CD4-positive, alpha-beta T cell (primary cell): ENCODE measurements around the gene STX18. TPM values are rescaled to one million over a fixed set of nuclear protein-coding genes. Genes with fewer than 3 reads are reported as not detected.

Source experiments
- ATAC-seq: fragments of 200-7000 bp; cut with Tn5 transposase; one replicate; pipeline ENCODE4 v1.10.0; 2022; ENCODE audit warnings: mild to moderate bottlenecking; ENCODE audit not compliant: poor library complexity
- CTCF ChIA-PET: fragments of 350-600 bp; sonication (Branson Sonifier 250); formaldehyde crosslinking; loops from one replicate; lab custom pipeline; 2021; ENCODE audit warnings: antibody characterized with exemption, inconsistent platforms; lab: Charles Lee
- POLR2A ChIA-PET: fragments of 350-600 bp; sonication (Branson Sonifier 250); formaldehyde crosslinking; loops from one replicate; lab custom pipeline; 2021; ENCODE audit warnings: antibody characterized with exemption, inconsistent platforms; lab: Charles Lee
- DNase-seq, 14 experiments: peaks; one replicate each; pipeline ENCODE4 v3.0.0-alpha.2; 2013 to 2020; ENCODE audit warnings: mixed read lengths in 2 of 14
- H3K27ac ChIP-seq, 2 donors: one replicate each; pipeline versions ENCODE4 v1.5.1 to v1.7.0; 2013; ENCODE audit warnings: low read length in 2 of 2, low read depth in 1 of 2, mild to moderate bottlenecking in 1 of 2
- H3K27me3 ChIP-seq, 2 experiments: 1 replicate in 1 of 2; 2 replicates in 1 of 2; pipeline versions ENCODE4 v1.6.1 to v1.7.0; 2013; ENCODE audit warnings: low read length in 2 of 2, control low read depth in 1 of 2, mild to moderate bottlenecking in 1 of 2, moderate library complexity in 1 of 2; ENCODE audit not compliant: insufficient read depth in 2 of 2, control insufficient read depth in 1 of 2
- H3K36me3 ChIP-seq: one replicate; pipeline ENCODE4 v1.6.1; 2013; ENCODE audit warnings: low read length, control low read depth; ENCODE audit not compliant: insufficient read depth
- H3K4me1 ChIP-seq: one replicate; pipeline ENCODE4 v1.6.1; 2013; ENCODE audit warnings: low read length, control low read depth; ENCODE audit not compliant: insufficient read depth
- H3K4me3 ChIP-seq: one replicate; pipeline ENCODE4 v1.5.1; 2013; ENCODE audit warnings: mild to moderate bottlenecking, low read length, moderate library complexity
- H3K9me3 ChIP-seq, 2 experiments: 1 replicate in 1 of 2; 2 replicates in 1 of 2; pipeline versions ENCODE4 v1.6.1 to v1.7.0; 2013; ENCODE audit warnings: low read length in 2 of 2, mild to moderate bottlenecking in 2 of 2, control low read depth in 1 of 2, moderate library complexity in 1 of 2; ENCODE audit not compliant: control insufficient read depth in 1 of 2, insufficient read depth in 1 of 2
- H3K27ac Mint-ChIP-seq: one replicate; pipeline ENCODE4 v1.8.0; 2020; ENCODE audit warnings: mixed read lengths
- H3K27me3 Mint-ChIP-seq: one replicate; pipeline ENCODE4 v1.8.0; 2021; ENCODE audit warnings: mixed read lengths
- H3K36me3 Mint-ChIP-seq: one replicate; pipeline ENCODE4 v1.8.0; 2021; ENCODE audit warnings: low read depth, mixed read lengths
- H3K4me1 Mint-ChIP-seq: one replicate; pipeline ENCODE4 v1.8.0; 2021; ENCODE audit warnings: low read depth, mixed read lengths
- H3K4me3 Mint-ChIP-seq: one replicate; pipeline ENCODE4 v1.8.0; 2020; ENCODE audit warnings: mild to moderate bottlenecking, mixed read lengths
- H3K9me3 Mint-ChIP-seq: one replicate; pipeline ENCODE4 v1.8.0; 2020; ENCODE audit warnings: mixed read lengths
- intact Hi-C, 2 experiments: fragments of 100-400 bp; cut with DNase I in 1 of 2; cut with micrococcal nuclease in 1 of 2; formaldehyde crosslinking; loops; one replicate each; pipeline versions ENCODE4 v1.15.1 to v1.9.0; 2023 to 2025; cut with DNase I, micrococcal nuclease
- total RNA-seq, 174 experiments: library from RNA in 2 of 174; stranded (reverse) in 2 of 174; gene quantifications; one replicate each; pipeline ENCODE4 v1.2.3 and lab custom pipeline; 2021 to 2026
- TF ChIP-seq, protein P1 (sequence below): fragments of 200-600 bp; IDR thresholded peaks from one replicate; pipeline ENCODE4 v1.8.0; 2022; ENCODE audit warnings: antibody characterized with exemption, mild to moderate bottlenecking

The STX18 gene
- total RNA-seq, 2 experiments from 2014 or later, result 15.2 to 15.5 TPM

GRCh38 chr4:4440333-4441061 is 101.4 kb downstream of the STX18 start:
- Mint-ChIP-seq H3K27me3 (no peaks in the 10 kb centered on the region), H3K27ac (no peak overlapping the region), H3K36me3 (peaks cover 34% of the 10 kb centered on the region), H3K4me3 (no peak overlapping the region), H3K9me3 (no peaks in the 10 kb centered on the region), H3K4me1 (no peaks in the 10 kb centered on the region)
- CTCF ChIA-PET, result no interaction called here
- intact Hi-C loops, result no loop called here
- POLR2A ChIA-PET, result no interaction called here
- Histone ChIP-seq H3K27ac (no peak overlapping the region), H3K27me3 (no peaks in the 10 kb centered on the region), H3K36me3 (peaks cover 16% of the 10 kb centered on the region), H3K4me1 (no peaks in the 10 kb centered on the region), H3K9me3 (no peaks in the 10 kb centered on the region), H3K4me3 (no peak overlapping the region)
- ATAC-seq, result no peak
- no peak for DNase-seq
- TF ChIP-seq, protein P1, sequence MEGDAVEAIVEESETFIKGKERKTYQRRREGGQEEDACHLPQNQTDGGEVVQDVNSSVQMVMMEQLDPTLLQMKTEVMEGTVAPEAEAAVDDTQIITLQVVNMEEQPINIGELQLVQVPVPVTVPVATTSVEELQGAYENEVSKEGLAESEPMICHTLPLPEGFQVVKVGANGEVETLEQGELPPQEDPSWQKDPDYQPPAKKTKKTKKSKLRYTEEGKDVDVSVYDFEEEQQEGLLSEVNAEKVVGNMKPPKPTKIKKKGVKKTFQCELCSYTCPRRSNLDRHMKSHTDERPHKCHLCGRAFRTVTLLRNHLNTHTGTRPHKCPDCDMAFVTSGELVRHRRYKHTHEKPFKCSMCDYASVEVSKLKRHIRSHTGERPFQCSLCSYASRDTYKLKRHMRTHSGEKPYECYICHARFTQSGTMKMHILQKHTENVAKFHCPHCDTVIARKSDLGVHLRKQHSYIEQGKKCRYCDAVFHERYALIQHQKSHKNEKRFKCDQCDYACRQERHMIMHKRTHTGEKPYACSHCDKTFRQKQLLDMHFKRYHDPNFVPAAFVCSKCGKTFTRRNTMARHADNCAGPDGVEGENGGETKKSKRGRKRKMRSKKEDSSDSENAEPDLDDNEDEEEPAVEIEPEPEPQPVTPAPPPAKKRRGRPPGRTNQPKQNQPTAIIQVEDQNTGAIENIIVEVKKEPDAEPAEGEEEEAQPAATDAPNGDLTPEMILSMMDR, result no peak

- DNase-seq (no peak), ATAC-seq (no peak)
- Histone ChIP-seq H3K4me1 (no peaks in the 10 kb centered on the region), H3K27me3 (no peaks in the 10 kb centered on the region), H3K9me3 (no peaks in the 10 kb centered on the region), H3K36me3 (peaks cover 16% of the 10 kb centered on the region), H3K4me3 (no peak overlapping the region), H3K27ac (no peak overlapping the region)
- TF ChIP-seq, protein P1, result no peak
- Mint-ChIP-seq H3K36me3 (peaks cover 42% of the 10 kb centered on the region), H3K27me3 (no peaks in the 10 kb centered on the region), H3K4me1 (no peaks in the 10 kb centered on the region), H3K4me3 (no peak overlapping the region), H3K9me3 (no peaks in the 10 kb centered on the region), H3K27ac (no peak overlapping the region)
- CTCF ChIA-PET, result no interaction called here
- intact Hi-C loops, result loop anchor here in 1 of 2 experiments (1.0 kb wide), 1 partner anchor 39 kb away; no protein-coding TSS in a partner anchor
- POLR2A ChIA-PET, result no interaction called here
These were observed 102.1 kb downstream of the STX18 start for GRCh38 chr4:4439782-4440181.

GRCh38 chr4:4438891-4439290 is 103.0 kb downstream of the STX18 start:
- Mint-ChIP-seq H3K4me3 (no peak overlapping the region), H3K4me1 (no peaks in the 10 kb centered on the region), H3K27me3 (no peaks in the 10 kb centered on the region), H3K27ac (no peak overlapping the region), H3K9me3 (no peaks in the 10 kb centered on the region), H3K36me3 (peaks cover 47% of the 10 kb centered on the region)
- Histone ChIP-seq H3K27me3 (no peaks in the 10 kb centered on the region), H3K27ac (no peak overlapping the region), H3K4me3 (no peak overlapping the region), H3K36me3 (peaks cover 16% of the 10 kb centered on the region), H3K9me3 (no peaks in the 10 kb centered on the region), H3K4me1 (no peaks in the 10 kb centered on the region)
- DNase-seq (no peak), ATAC-seq (no peak)
- POLR2A ChIA-PET, result no interaction called here
- intact Hi-C loops, result loop anchor here in 1 of 2 experiments (1.0 kb wide), 1 partner anchor 39 kb away; no protein-coding TSS in a partner anchor
- CTCF ChIA-PET, result no interaction called here
- TF ChIP-seq, protein P1, result no peak
